Peyer's patch (tissue), 4 donors: ENCODE data around the gene ARFRP1.

Experiments
- POLR2A ChIP-seq, 2 donors: fragments of 450-650 bp; IDR thresholded peaks; one replicate each; pipeline ENCODE4 v1.5.1; 2017; ENCODE audit warnings: antibody characterized with exemption in 2 of 2, mild to moderate bottlenecking in 2 of 2, moderate library complexity in 2 of 2
- TF ChIP-seq, protein P1 (sequence below), 6 experiments: fragments of 450-650 bp in 4 of 6; fragments of 200-600 bp in 2 of 6; sonication (generic) in 1 of 6; IDR thresholded peaks; one replicate each; pipeline ENCODE4 v1.5.1; 2017 to 2019; ENCODE audit warnings: antibody characterized with exemption in 6 of 6, mild to moderate bottlenecking in 3 of 6, moderate library complexity in 1 of 6

GRCh38 chr20:63705232-63706026, 2.3 kb downstream of the ARFRP1 start:
- TF ChIP-seq, protein P1, sequence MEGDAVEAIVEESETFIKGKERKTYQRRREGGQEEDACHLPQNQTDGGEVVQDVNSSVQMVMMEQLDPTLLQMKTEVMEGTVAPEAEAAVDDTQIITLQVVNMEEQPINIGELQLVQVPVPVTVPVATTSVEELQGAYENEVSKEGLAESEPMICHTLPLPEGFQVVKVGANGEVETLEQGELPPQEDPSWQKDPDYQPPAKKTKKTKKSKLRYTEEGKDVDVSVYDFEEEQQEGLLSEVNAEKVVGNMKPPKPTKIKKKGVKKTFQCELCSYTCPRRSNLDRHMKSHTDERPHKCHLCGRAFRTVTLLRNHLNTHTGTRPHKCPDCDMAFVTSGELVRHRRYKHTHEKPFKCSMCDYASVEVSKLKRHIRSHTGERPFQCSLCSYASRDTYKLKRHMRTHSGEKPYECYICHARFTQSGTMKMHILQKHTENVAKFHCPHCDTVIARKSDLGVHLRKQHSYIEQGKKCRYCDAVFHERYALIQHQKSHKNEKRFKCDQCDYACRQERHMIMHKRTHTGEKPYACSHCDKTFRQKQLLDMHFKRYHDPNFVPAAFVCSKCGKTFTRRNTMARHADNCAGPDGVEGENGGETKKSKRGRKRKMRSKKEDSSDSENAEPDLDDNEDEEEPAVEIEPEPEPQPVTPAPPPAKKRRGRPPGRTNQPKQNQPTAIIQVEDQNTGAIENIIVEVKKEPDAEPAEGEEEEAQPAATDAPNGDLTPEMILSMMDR (IDR thresholded peaks at IDR 0.05) = no peak
- no peak for TF ChIP-seq POLR2A (IDR thresholded peaks at IDR 0.05)
